ENCODE data around the gene LCP2.

Gene LCP2

GRCh38 chr5:170301981-170302652, 4.5 kb upstream of the LCP2 start:
- H3K4me1 ChIP-seq (ENCODE audit: control insufficient read depth, insufficient read depth, low read length) = no peaks in the 10 kb centered on the region
- no peaks in the 10 kb centered on the region for H3K27me3 ChIP-seq (ENCODE audit: control insufficient read depth, insufficient read depth, low read length)
- no peaks in the 10 kb centered on the region for H3K36me3 ChIP-seq (ENCODE audit: control insufficient read depth, insufficient read depth, low read length)
- no peak overlapping the region for H3K9ac ChIP-seq (ENCODE audit: low read length)
- no peak overlapping the region for H3K4me3 ChIP-seq (ENCODE audit: low read length)
- H3K27ac ChIP-seq (ENCODE audit: low read depth, low read length) = no peak overlapping the region

- H3K4me1 ChIP-seq (ENCODE audit: control insufficient read depth, insufficient read depth, low read length) = no peaks in the 10 kb centered on the region
- no peaks in the 10 kb centered on the region for H3K36me3 ChIP-seq (ENCODE audit: control insufficient read depth, insufficient read depth, low read length)
- H3K27ac ChIP-seq (ENCODE audit: low read depth, low read length) = no peak overlapping the region
- H3K4me3 ChIP-seq (ENCODE audit: low read length) = no peak overlapping the region
- no peaks in the 10 kb centered on the region for H3K27me3 ChIP-seq (ENCODE audit: control insufficient read depth, insufficient read depth, low read length)
- no peak overlapping the region for H3K9ac ChIP-seq (ENCODE audit: low read length)
These were observed 3.6 kb upstream of the LCP2 start for GRCh38 chr5:170301149-170301548.

GRCh38 chr5:170300361-170301013, 2.9 kb upstream of the LCP2 start:
- H3K27me3 ChIP-seq (ENCODE audit: control insufficient read depth, insufficient read depth, low read length) = no peaks in the 10 kb centered on the region
- no peak overlapping the region for H3K27ac ChIP-seq (ENCODE audit: low read depth, low read length)
- no peak overlapping the region for H3K9ac ChIP-seq (ENCODE audit: low read length)
- H3K4me3 ChIP-seq (ENCODE audit: low read length) = no peak overlapping the region
- no peaks in the 10 kb centered on the region for H3K36me3 ChIP-seq (ENCODE audit: control insufficient read depth, insufficient read depth, low read length)
- no peaks in the 10 kb centered on the region for H3K4me1 ChIP-seq (ENCODE audit: control insufficient read depth, insufficient read depth, low read length)

- no peaks in the 10 kb centered on the region for H3K4me1 ChIP-seq (ENCODE audit: control insufficient read depth, insufficient read depth, low read length)
- H3K9ac ChIP-seq (ENCODE audit: low read length) = peak overlapping the region; percentile 78
- H3K27me3 ChIP-seq (ENCODE audit: control insufficient read depth, insufficient read depth, low read length) = no peaks in the 10 kb centered on the region
These were observed 515 bp downstream of the LCP2 start for GRCh38 chr5:170296935-170297588.

GRCh38 chr5:170296036-170296934, 1.3 kb downstream of the LCP2 start:
- Histone ChIP-seq H3K27ac (ENCODE audit: low read depth, low read length) (peak overlapping the region; percentile 42), H3K36me3 (ENCODE audit: control insufficient read depth, insufficient read depth, low read length) (no peaks in the 10 kb centered on the region), H3K27me3 (ENCODE audit: control insufficient read depth, insufficient read depth, low read length) (no peaks in the 10 kb centered on the region), H3K4me3 (ENCODE audit: low read length) (peak overlapping the region; percentile 70), H3K9ac (ENCODE audit: low read length) (peak overlapping the region; percentile 78), H3K4me1 (ENCODE audit: control insufficient read depth, insufficient read depth, low read length) (no peaks in the 10 kb centered on the region)

More at GRCh38 chr5:170296935-170297588, 515 bp downstream of the LCP2 start:
- H3K36me3 ChIP-seq (ENCODE audit: control insufficient read depth, insufficient read depth, low read length) = no peaks in the 10 kb centered on the region
- H3K4me3 ChIP-seq (ENCODE audit: low read length) = peak overlapping the region; percentile 70
- H3K27ac ChIP-seq (ENCODE audit: low read depth, low read length) = peak overlapping the region; percentile 42

- Histone ChIP-seq H3K4me3 (ENCODE audit: low read length) (no peak overlapping the region), H3K4me1 (ENCODE audit: control insufficient read depth, insufficient read depth, low read length) (no peaks in the 10 kb centered on the region), H3K9ac (ENCODE audit: low read length) (no peak overlapping the region), H3K27ac (ENCODE audit: low read depth, low read length) (no peak overlapping the region), H3K36me3 (ENCODE audit: control insufficient read depth, insufficient read depth, low read length) (no peaks in the 10 kb centered on the region), H3K27me3 (ENCODE audit: control insufficient read depth, insufficient read depth, low read length) (no peaks in the 10 kb centered on the region)
These were observed 3.0 kb downstream of the LCP2 start for GRCh38 chr5:170294556-170294955.

GRCh38 chr5:170294057-170294456, 3.5 kb downstream of the LCP2 start:
- no peaks in the 10 kb centered on the region for H3K27me3 ChIP-seq (ENCODE audit: control insufficient read depth, insufficient read depth, low read length)
- H3K9ac ChIP-seq (ENCODE audit: low read length) = no peak overlapping the region
- H3K4me1 ChIP-seq (ENCODE audit: control insufficient read depth, insufficient read depth, low read length) = no peaks in the 10 kb centered on the region
- no peak overlapping the region for H3K27ac ChIP-seq (ENCODE audit: low read depth, low read length)
- H3K4me3 ChIP-seq (ENCODE audit: low read length) = no peak overlapping the region
- no peaks in the 10 kb centered on the region for H3K36me3 ChIP-seq (ENCODE audit: control insufficient read depth, insufficient read depth, low read length)

- Histone ChIP-seq H3K36me3 (ENCODE audit: control insufficient read depth, insufficient read depth, low read length) (no peaks in the 10 kb centered on the region), H3K4me1 (ENCODE audit: control insufficient read depth, insufficient read depth, low read length) (no peaks in the 10 kb centered on the region), H3K27me3 (ENCODE audit: control insufficient read depth, insufficient read depth, low read length) (no peaks in the 10 kb centered on the region), H3K4me3 (ENCODE audit: low read length) (no peak overlapping the region), H3K27ac (ENCODE audit: low read depth, low read length) (no peak overlapping the region), H3K9ac (ENCODE audit: low read length) (no peak overlapping the region)
These were observed 4.3 kb downstream of the LCP2 start for GRCh38 chr5:170293273-170293672.

- Histone ChIP-seq H3K27ac (ENCODE audit: low read depth, low read length) (no peak overlapping the region), H3K4me3 (ENCODE audit: low read length) (no peak overlapping the region), H3K9ac (ENCODE audit: low read length) (no peak overlapping the region), H3K4me1 (ENCODE audit: control insufficient read depth, insufficient read depth, low read length) (no peaks in the 10 kb centered on the region), H3K36me3 (ENCODE audit: control insufficient read depth, insufficient read depth, low read length) (no peaks in the 10 kb centered on the region), H3K27me3 (ENCODE audit: control insufficient read depth, insufficient read depth, low read length) (no peaks in the 10 kb centered on the region)
These were observed 5.1 kb downstream of the LCP2 start for GRCh38 chr5:170292179-170293104.

- H3K4me1 ChIP-seq (ENCODE audit: control insufficient read depth, insufficient read depth, low read length) = no peaks in the 10 kb centered on the region
- H3K27me3 ChIP-seq (ENCODE audit: control insufficient read depth, insufficient read depth, low read length) = no peaks in the 10 kb centered on the region
- H3K36me3 ChIP-seq (ENCODE audit: control insufficient read depth, insufficient read depth, low read length) = no peaks in the 10 kb centered on the region
- H3K4me3 ChIP-seq (ENCODE audit: low read length) = no peak overlapping the region
- H3K9ac ChIP-seq (ENCODE audit: low read length) = no peak overlapping the region
- H3K27ac ChIP-seq (ENCODE audit: low read depth, low read length) = no peak overlapping the region
These were observed 7.1 kb downstream of the LCP2 start for GRCh38 chr5:170290498-170290897.

GRCh38 chr5:170289764-170290163, 7.8 kb downstream of the LCP2 start:
- Histone ChIP-seq H3K27ac (ENCODE audit: low read depth, low read length) (no peak overlapping the region), H3K36me3 (ENCODE audit: control insufficient read depth, insufficient read depth, low read length) (no peaks in the 10 kb centered on the region)

More at GRCh38 chr5:170289764-170290163, 7.8 kb downstream of the LCP2 start:
- H3K4me1 ChIP-seq (ENCODE audit: control insufficient read depth, insufficient read depth, low read length) = no peaks in the 10 kb centered on the region
- no peaks in the 10 kb centered on the region for H3K27me3 ChIP-seq (ENCODE audit: control insufficient read depth, insufficient read depth, low read length)
- H3K4me3 ChIP-seq (ENCODE audit: low read length) = no peak overlapping the region
- H3K9ac ChIP-seq (ENCODE audit: low read length) = no peak overlapping the region
